GM19240 (cell line): ENCODE measurements around the gene BRD4.

Source experiments
- DNase-seq: peaks from one replicate; pipeline ENCODE4 v3.0.0; 2011; ENCODE audit warnings: low spot score; ENCODE audit not compliant: insufficient read length

BRD4 gene

GRCh38 chr19:15291089-15291488, 41.2 kb downstream of the BRD4 start:
- no peak for DNase-seq

- no peak for DNase-seq
Observed at GRCh38 chr19:15290166-15290565, 42.2 kb downstream of the BRD4 start.

- no peak for DNase-seq
Observed at GRCh38 chr19:15289673-15290072, 42.7 kb downstream of the BRD4 start.

GRCh38 chr19:15288146-15288963, 44.0 kb downstream of the BRD4 start:
- DNase-seq, result no peak

GRCh38 chr19:15287496-15287895, 44.8 kb downstream of the BRD4 start:
- DNase-seq, result no peak

- no peak for DNase-seq
Observed at GRCh38 chr19:15286688-15287365, 45.5 kb downstream of the BRD4 start.

- peak; percentile 51 for DNase-seq
Observed at GRCh38 chr19:15285896-15286591, 46.3 kb downstream of the BRD4 start.

- no peak for DNase-seq
Observed at GRCh38 chr19:15284896-15285295, 47.4 kb downstream of the BRD4 start.

- no peak for DNase-seq
Observed at GRCh38 chr19:15284091-15284490, 48.2 kb downstream of the BRD4 start.

- DNase-seq, result no peak
Observed at GRCh38 chr19:15283141-15283883, 49.0 kb downstream of the BRD4 start.

- DNase-seq, result no peak
Observed at GRCh38 chr19:15282311-15282705, 50.0 kb downstream of the BRD4 start.

GRCh38 chr19:15280915-15281683, 51.2 kb downstream of the BRD4 start:
- no peak for DNase-seq

GRCh38 chr19:15280048-15280725, 52.2 kb downstream of the BRD4 start:
- DNase-seq, result no peak

GRCh38 chr19:15279326-15279904, 52.9 kb downstream of the BRD4 start:
- DNase-seq, result no peak

GRCh38 chr19:15276620-15277215, 55.6 kb downstream of the BRD4 start:
- no peak for DNase-seq

- DNase-seq, result no peak
Observed at GRCh38 chr19:15274477-15274876, 57.9 kb downstream of the BRD4 start.

GRCh38 chr19:15269806-15270205, 62.5 kb downstream of the BRD4 start:
- DNase-seq, result no peak

GRCh38 chr19:15268928-15269253, 63.4 kb downstream of the BRD4 start:
- DNase-seq, result no peak

- DNase-seq, result no peak
Observed at GRCh38 chr19:15268192-15268927, 64.0 kb downstream of the BRD4 start.
